HEK293 (cell line): Measurements from ENCODE around the gene RPUSD2.

ENCODE experiments used
- BCL11A ChIP-seq: fragments of 450-650 bp; formaldehyde crosslinking; IDR thresholded peaks from 2 replicates; pipeline ENCODE4 v1.5.1; 2016; ENCODE audit warnings: low read depth, missing biosample characterization, missing genetic modification characterization
- BCL6B ChIP-seq: fragments of 450-650 bp; formaldehyde crosslinking; IDR thresholded peaks from 2 replicates; pipeline ENCODE4 v1.5.1; 2017; ENCODE audit warnings: missing biosample characterization, missing genetic modification characterization
- GLIS2 ChIP-seq: fragments of 450-650 bp; formaldehyde crosslinking; IDR thresholded peaks from 2 replicates; pipeline ENCODE4 v1.5.1; 2016; ENCODE audit warnings: missing biosample characterization, missing genetic modification characterization
- HOXA7 ChIP-seq: sonication (generic); formaldehyde crosslinking; IDR thresholded peaks from 2 replicates; pipeline ENCODE4 v1.8.1; 2022; ENCODE audit warnings: missing genetic modification reagents, borderline replicate concordance
- KLF1 ChIP-seq: fragments of 450-650 bp; formaldehyde crosslinking; IDR thresholded peaks from 2 replicates; pipeline ENCODE4 v1.5.1; 2016; ENCODE audit warnings: missing biosample characterization, missing genetic modification characterization
- KLF16 ChIP-seq: fragments of 450-650 bp; formaldehyde crosslinking; IDR thresholded peaks from 2 replicates; pipeline ENCODE4 v1.5.1; 2017; ENCODE audit warnings: missing biosample characterization, missing genetic modification characterization
- KLF7 ChIP-seq: fragments of 450-650 bp; formaldehyde crosslinking; IDR thresholded peaks from 2 replicates; pipeline ENCODE4 v1.5.1; 2016; ENCODE audit warnings: missing biosample characterization, missing genetic modification characterization, borderline replicate concordance
- MYNN ChIP-seq: fragments of 450-650 bp; formaldehyde crosslinking; IDR thresholded peaks from 2 replicates; pipeline ENCODE4 v1.5.1; 2016; ENCODE audit warnings: missing biosample characterization, missing genetic modification characterization, borderline replicate concordance
- OVOL3 ChIP-seq: fragments of 450-650 bp; formaldehyde crosslinking; IDR thresholded peaks from 2 replicates; pipeline ENCODE4 v1.5.1; 2016; ENCODE audit warnings: missing biosample characterization, missing genetic modification characterization
- ZBTB49 ChIP-seq: fragments of 450-650 bp; formaldehyde crosslinking; IDR thresholded peaks from 2 replicates; pipeline ENCODE4 v1.5.1; 2016; ENCODE audit warnings: missing biosample characterization, missing genetic modification characterization, low read depth
- ZNF133 ChIP-seq: fragments of 450-650 bp; formaldehyde crosslinking; IDR thresholded peaks from 2 replicates; pipeline ENCODE4 v1.5.1; 2016; ENCODE audit warnings: missing biosample characterization, missing genetic modification characterization
- ZNF24 ChIP-seq: fragments of 450-650 bp; formaldehyde crosslinking; IDR thresholded peaks from 2 replicates; pipeline ENCODE4 v1.5.1; 2016; ENCODE audit warnings: missing biosample characterization, missing genetic modification characterization
- ZNF398 ChIP-seq: fragments of 450-650 bp; formaldehyde crosslinking; IDR thresholded peaks from 2 replicates; pipeline ENCODE4 v1.5.1; 2017; ENCODE audit warnings: missing biosample characterization, missing genetic modification characterization
- ZNF544 ChIP-seq: fragments of 450-650 bp; formaldehyde crosslinking; IDR thresholded peaks from 2 replicates; pipeline ENCODE4 v1.5.0; 2017; ENCODE audit warnings: missing biosample characterization, missing genetic modification characterization
- ZNF596 ChIP-seq: fragments of 450-650 bp; IDR thresholded peaks from 2 replicates; pipeline ENCODE4 v1.5.0; 2018; ENCODE audit warnings: missing biosample characterization, mild to moderate bottlenecking, missing genetic modification characterization, moderate library complexity
- ZNF600 ChIP-seq: fragments of 450-650 bp; formaldehyde crosslinking; IDR thresholded peaks from 2 replicates; pipeline ENCODE4 v1.5.1; 2016; ENCODE audit warnings: missing biosample characterization, missing genetic modification characterization
- ZNF658 ChIP-seq: fragments of 450-650 bp; formaldehyde crosslinking; IDR thresholded peaks from 2 replicates; pipeline ENCODE4; 2016; ENCODE audit warnings: missing biosample characterization, missing genetic modification characterization
- ZNF660 ChIP-seq: fragments of 450-650 bp; IDR thresholded peaks from 2 replicates; pipeline ENCODE4 v1.5.1; 2018; ENCODE audit warnings: missing biosample characterization, mild to moderate bottlenecking, missing genetic modification characterization
- ZNF707 ChIP-seq: fragments of 450-650 bp; formaldehyde crosslinking; IDR thresholded peaks from 2 replicates; pipeline ENCODE4 v1.5.1; 2016; ENCODE audit warnings: missing biosample characterization, missing genetic modification characterization
- ZNF791 ChIP-seq: fragments of 450-650 bp; formaldehyde crosslinking; IDR thresholded peaks from 2 replicates; pipeline ENCODE4 v1.5.1; 2016; ENCODE audit warnings: missing biosample characterization, missing genetic modification characterization
- ZNF792 ChIP-seq: fragments of 450-650 bp; formaldehyde crosslinking; IDR thresholded peaks from 2 replicates; pipeline ENCODE4 v1.5.1; 2016; ENCODE audit warnings: missing biosample characterization, missing genetic modification characterization
- ZNF843 ChIP-seq: fragments of 450-650 bp; formaldehyde crosslinking; IDR thresholded peaks from 2 replicates; pipeline ENCODE4 v1.5.1; 2016; ENCODE audit warnings: missing biosample characterization, missing genetic modification characterization
- ZSCAN16 ChIP-seq: fragments of 450-650 bp; formaldehyde crosslinking; IDR thresholded peaks from 2 replicates; pipeline ENCODE4 v1.5.1; 2016; ENCODE audit warnings: missing biosample characterization, missing genetic modification characterization
- TF ChIP-seq, protein P1 (sequence below): fragments of 450-650 bp; IDR thresholded peaks from 2 replicates; pipeline ENCODE4 v1.5.1; 2018; ENCODE audit warnings: missing biosample characterization, mild to moderate bottlenecking, missing genetic modification characterization
- TF ChIP-seq, protein P2 (sequence below): fragments of 450-650 bp; formaldehyde crosslinking; IDR thresholded peaks from 2 replicates; pipeline ENCODE4 v1.5.1; 2016; ENCODE audit warnings: missing biosample characterization, missing genetic modification characterization
- TF ChIP-seq, protein P3 (sequence below): sonication (generic); formaldehyde crosslinking; IDR thresholded peaks from 2 replicates; pipeline ENCODE4 v1.8.1; 2022; ENCODE audit warnings: mild to moderate bottlenecking, moderate library complexity, missing genetic modification reagents
- TF ChIP-seq, protein P4 (sequence below): fragments of 450-650 bp; formaldehyde crosslinking; IDR thresholded peaks from 2 replicates; pipeline ENCODE4 v1.5.1; 2016; ENCODE audit warnings: missing biosample characterization, missing genetic modification characterization

The RPUSD2 gene

DNA sequence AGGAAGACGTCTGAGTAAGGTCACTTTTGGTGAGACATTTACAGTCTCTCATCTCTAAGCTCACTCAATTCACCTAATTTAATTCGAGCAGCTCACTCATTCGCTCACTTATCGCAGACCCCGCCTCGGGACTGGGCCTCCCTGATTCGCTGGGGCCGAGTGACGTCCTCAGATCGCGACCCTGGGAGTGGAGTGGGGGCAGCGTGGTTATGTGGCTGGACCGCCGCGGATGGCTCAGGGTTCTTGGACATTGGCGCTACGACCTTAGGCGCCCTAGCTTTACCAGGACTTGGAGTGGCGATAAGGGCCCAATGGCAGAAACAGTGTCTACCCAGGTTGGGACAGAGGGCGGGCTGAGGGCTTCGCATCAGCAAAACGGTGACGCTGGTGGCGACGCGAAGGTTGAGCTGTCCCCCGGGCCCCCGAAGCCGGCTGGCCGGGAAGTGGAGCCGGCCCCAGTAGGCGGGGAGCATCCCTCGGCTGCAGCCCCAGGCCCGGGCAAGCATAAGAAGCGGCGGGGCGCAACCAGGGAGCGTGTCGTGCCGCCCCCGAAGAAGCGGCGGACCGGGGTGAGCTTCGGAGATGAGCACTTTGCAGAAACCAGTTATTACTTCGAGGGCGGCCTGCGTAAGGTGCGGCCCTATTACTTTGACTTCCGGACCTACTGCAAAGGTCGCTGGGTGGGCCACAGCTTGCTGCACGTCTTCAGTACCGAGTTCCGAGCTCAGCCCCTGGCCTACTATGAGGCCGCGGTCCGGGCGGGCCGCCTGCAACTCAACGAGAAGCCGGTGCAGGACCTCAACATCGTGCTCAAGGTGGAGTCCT lies at the start of gene RPUSD2 (continued):
- TF ChIP-seq, protein P1, sequence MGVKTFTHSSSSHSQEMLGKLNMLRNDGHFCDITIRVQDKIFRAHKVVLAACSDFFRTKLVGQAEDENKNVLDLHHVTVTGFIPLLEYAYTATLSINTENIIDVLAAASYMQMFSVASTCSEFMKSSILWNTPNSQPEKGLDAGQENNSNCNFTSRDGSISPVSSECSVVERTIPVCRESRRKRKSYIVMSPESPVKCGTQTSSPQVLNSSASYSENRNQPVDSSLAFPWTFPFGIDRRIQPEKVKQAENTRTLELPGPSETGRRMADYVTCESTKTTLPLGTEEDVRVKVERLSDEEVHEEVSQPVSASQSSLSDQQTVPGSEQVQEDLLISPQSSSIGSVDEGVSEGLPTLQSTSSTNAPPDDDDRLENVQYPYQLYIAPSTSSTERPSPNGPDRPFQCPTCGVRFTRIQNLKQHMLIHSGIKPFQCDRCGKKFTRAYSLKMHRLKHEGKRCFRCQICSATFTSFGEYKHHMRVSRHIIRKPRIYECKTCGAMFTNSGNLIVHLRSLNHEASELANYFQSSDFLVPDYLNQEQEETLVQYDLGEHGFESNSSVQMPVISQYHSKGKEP (tag by site-specific recombination) = no peak
- no peak for TF ChIP-seq MYNN (tag by site-specific recombination)
- TF ChIP-seq KLF7 (tag by site-specific recombination) = no peak; the same call in 1 of the 2 replicates
- no peak for TF ChIP-seq ZNF707
- no peak for TF ChIP-seq ZSCAN16 (tag by site-specific recombination)
- TF ChIP-seq ZNF544 (tag by site-specific recombination) = no peak
- no peak for TF ChIP-seq ZNF660 (tag by site-specific recombination)
- no peak for TF ChIP-seq ZNF600
- no peak for TF ChIP-seq ZBTB49 (tag by site-specific recombination)
- TF ChIP-seq ZNF843 (tag by site-specific recombination) = no peak
- no peak for TF ChIP-seq ZNF658
- TF ChIP-seq ZNF24 (tag by site-specific recombination) = peak; percentile 65; the same call in 1 of the 2 replicates
- TF ChIP-seq ZNF133 (tag by site-specific recombination) = no peak
- 0 out of 2 replicates have a peak, but pooled peaks have one; percentile 63 for TF ChIP-seq KLF16 (tag by site-specific recombination)
- TF ChIP-seq, protein P2, sequence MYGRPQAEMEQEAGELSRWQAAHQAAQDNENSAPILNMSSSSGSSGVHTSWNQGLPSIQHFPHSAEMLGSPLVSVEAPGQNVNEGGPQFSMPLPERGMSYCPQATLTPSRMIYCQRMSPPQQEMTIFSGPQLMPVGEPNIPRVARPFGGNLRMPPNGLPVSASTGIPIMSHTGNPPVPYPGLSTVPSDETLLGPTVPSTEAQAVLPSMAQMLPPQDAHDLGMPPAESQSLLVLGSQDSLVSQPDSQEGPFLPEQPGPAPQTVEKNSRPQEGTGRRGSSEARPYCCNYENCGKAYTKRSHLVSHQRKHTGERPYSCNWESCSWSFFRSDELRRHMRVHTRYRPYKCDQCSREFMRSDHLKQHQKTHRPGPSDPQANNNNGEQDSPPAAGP (tag by site-specific recombination) = peak; percentile 74
- TF ChIP-seq ZNF791 (tag by site-specific recombination) = no peak
- TF ChIP-seq BCL11A (tag by site-specific recombination) = 0 out of 2 replicates have a peak, but pooled peaks have one; percentile 37
- no peak for TF ChIP-seq ZNF792 (tag by site-specific recombination)
- TF ChIP-seq OVOL3 = no peak
- peak; percentile 12; the same call in 1 of the 2 replicates for TF ChIP-seq GLIS2
- TF ChIP-seq BCL6B = no peak
- TF ChIP-seq ZNF596 (tag by site-specific recombination) = no peak
- TF ChIP-seq ZNF398 (tag by site-specific recombination) = no peak
- no peak for TF ChIP-seq KLF1
- TF ChIP-seq, protein P3, sequence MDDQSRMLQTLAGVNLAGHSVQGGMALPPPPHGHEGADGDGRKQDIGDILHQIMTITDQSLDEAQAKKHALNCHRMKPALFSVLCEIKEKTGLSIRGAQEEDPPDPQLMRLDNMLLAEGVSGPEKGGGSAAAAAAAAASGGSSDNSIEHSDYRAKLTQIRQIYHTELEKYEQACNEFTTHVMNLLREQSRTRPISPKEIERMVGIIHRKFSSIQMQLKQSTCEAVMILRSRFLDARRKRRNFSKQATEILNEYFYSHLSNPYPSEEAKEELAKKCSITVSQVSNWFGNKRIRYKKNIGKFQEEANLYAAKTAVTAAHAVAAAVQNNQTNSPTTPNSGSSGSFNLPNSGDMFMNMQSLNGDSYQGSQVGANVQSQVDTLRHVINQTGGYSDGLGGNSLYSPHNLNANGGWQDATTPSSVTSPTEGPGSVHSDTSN (CRISPR knock-in tag) = no peak
- TF ChIP-seq, protein P4, sequence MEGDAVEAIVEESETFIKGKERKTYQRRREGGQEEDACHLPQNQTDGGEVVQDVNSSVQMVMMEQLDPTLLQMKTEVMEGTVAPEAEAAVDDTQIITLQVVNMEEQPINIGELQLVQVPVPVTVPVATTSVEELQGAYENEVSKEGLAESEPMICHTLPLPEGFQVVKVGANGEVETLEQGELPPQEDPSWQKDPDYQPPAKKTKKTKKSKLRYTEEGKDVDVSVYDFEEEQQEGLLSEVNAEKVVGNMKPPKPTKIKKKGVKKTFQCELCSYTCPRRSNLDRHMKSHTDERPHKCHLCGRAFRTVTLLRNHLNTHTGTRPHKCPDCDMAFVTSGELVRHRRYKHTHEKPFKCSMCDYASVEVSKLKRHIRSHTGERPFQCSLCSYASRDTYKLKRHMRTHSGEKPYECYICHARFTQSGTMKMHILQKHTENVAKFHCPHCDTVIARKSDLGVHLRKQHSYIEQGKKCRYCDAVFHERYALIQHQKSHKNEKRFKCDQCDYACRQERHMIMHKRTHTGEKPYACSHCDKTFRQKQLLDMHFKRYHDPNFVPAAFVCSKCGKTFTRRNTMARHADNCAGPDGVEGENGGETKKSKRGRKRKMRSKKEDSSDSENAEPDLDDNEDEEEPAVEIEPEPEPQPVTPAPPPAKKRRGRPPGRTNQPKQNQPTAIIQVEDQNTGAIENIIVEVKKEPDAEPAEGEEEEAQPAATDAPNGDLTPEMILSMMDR (tag by site-specific recombination) = no peak
- no peak for TF ChIP-seq HOXA7 (CRISPR knock-in tag)
